Panc1 (cell line): ENCODE data around the gene ZNF620. TPM values are rescaled to one million over a fixed set of nuclear protein-coding genes. Genes with fewer than 3 reads are reported as not detected.

Experiments
- ATAC-seq: fragments of 200-7000 bp; cut with Tn5 transposase; 2 replicates; pipeline ENCODE4 v1.9.1; 2020; ENCODE audit warnings: mild to moderate bottlenecking, moderate library complexity
- BruUV-seq: library from RNA; stranded (reverse); fragments of 400-500 nt; replicated peaks from 2 replicates; lab custom pipeline; 2021; lab: Mats Ljungman, UMichigan
- CTCF ChIA-PET: fragments of 300-600 bp; sonication (Branson Sonifier 250); formaldehyde crosslinking; loops from one replicate; lab custom pipeline; 2022; ENCODE audit warnings: antibody characterized with exemption; lab: Charles Lee
- POLR2A ChIA-PET: fragments of 300-600 bp; sonication (Branson Sonifier 250); formaldehyde crosslinking; loops from one replicate; lab custom pipeline; 2022; ENCODE audit warnings: antibody characterized with exemption; lab: Charles Lee
- DNase-seq: peaks from one replicate; pipeline ENCODE4 v3.0.0-alpha.2; 2010; ENCODE audit warnings: low read depth, low spot score
- H3K27ac ChIP-seq: 2 replicates; pipeline ENCODE4 v1.5.1; 2011; ENCODE audit warnings: mild to moderate bottlenecking, low read length, inconsistent platforms
- H3K27me3 ChIP-seq: fragments of 200-500 bp; sonication (Bioruptor generic); 2 replicates; pipeline ENCODE4 v1.6.0; 2014; ENCODE audit warnings: low read length, inconsistent platforms; ENCODE audit not compliant: control insufficient read depth, insufficient read depth
- H3K36me3 ChIP-seq: fragments of 200-500 bp; sonication (Bioruptor generic); 2 replicates; pipeline ENCODE4 v1.5.1; 2014; ENCODE audit warnings: inconsistent platforms, mild to moderate bottlenecking, low read length, moderate library complexity; ENCODE audit not compliant: control insufficient read depth, insufficient read depth
- H3K4me1 ChIP-seq: 2 replicates; pipeline ENCODE4 v1.5.1; 2011; ENCODE audit warnings: inconsistent platforms, mild to moderate bottlenecking, low read length, moderate library complexity; ENCODE audit not compliant: control insufficient read depth, insufficient read depth
- H3K4me3 ChIP-seq, 2 experiments: 2 replicates each; pipeline ENCODE4 v1.5.1; 2011 to 2012; ENCODE audit warnings: low read depth in 2 of 2, low read length in 2 of 2, mild to moderate bottlenecking in 2 of 2, inconsistent platforms in 1 of 2, moderate library complexity in 1 of 2
- H3K9me3 ChIP-seq: fragments of 200-500 bp; sonication (Bioruptor generic); 2 replicates; pipeline ENCODE4 v1.5.1; 2014; ENCODE audit warnings: low read depth, mild to moderate bottlenecking, inconsistent platforms, low read length, moderate library complexity; ENCODE audit not compliant: control insufficient read depth, insufficient read depth
- CTCF ChIP-seq: fragments of 450-650 bp; IDR thresholded peaks from 2 replicates; pipeline ENCODE4 v1.5.1; 2017; ENCODE audit warnings: mild to moderate bottlenecking
- POLR2AphosphoS5 ChIP-seq: IDR thresholded peaks from 2 replicates; pipeline ENCODE4 v1.6.1; 2012; ENCODE audit warnings: mild to moderate bottlenecking, low read depth, low read length, moderate library complexity
- REST ChIP-seq, 2 experiments: IDR thresholded peaks; 2 replicates each; pipeline ENCODE4 v1.6.1; 2011 to 2012; ENCODE audit warnings: low read depth in 2 of 2, control low read depth in 1 of 2, low read length in 1 of 2, mild to moderate bottlenecking in 1 of 2, moderate library complexity in 1 of 2; ENCODE audit not compliant: insufficient read depth in 1 of 2
- SIN3A ChIP-seq: IDR thresholded peaks from 2 replicates; pipeline ENCODE4 v1.6.1; 2012; ENCODE audit warnings: low read depth, mild to moderate bottlenecking, low read length, moderate library complexity, borderline replicate concordance; ENCODE audit not compliant: insufficient read depth
- TCF7L2 ChIP-seq: IDR thresholded peaks from 2 replicates; pipeline ENCODE4 v1.6.1; 2011; ENCODE audit warnings: mild to moderate bottlenecking, low read depth, low read length, inconsistent platforms
- in situ Hi-C: cut with HindIII; loops from 2 replicates; pipeline ENCODE4 v1.10.0; 2016; ENCODE audit warnings: low sequenced_read_pairs, low pct_unique_long_range_greater_than_20kb
- intact Hi-C: fragments of 100-400 bp; cut with micrococcal nuclease; formaldehyde crosslinking; loops from one replicate; pipeline ENCODE4 v1.10.0; 2022; ENCODE audit not compliant: unreplicated experiment
- total RNA-seq: library from RNA; stranded (reverse); gene quantifications from one replicate; pipeline ENCODE4 v1.2.1, GENCODE V29; 2021; ENCODE audit not compliant: unreplicated experiment

Gene ZNF620
- total RNA-seq, 1 experiment from 2014 or later = 1.3 TPM

GRCh38 chr3:40524568-40525285 is 18.9 kb downstream of the ZNF620 start, which contains the start of gene ZNF621:
Gene ZNF621 (plus strand): TSS chr3:40524960. CDS start chr3:40525841, 881 bp downstream.
- ATAC-seq = peak; percentile 99
- no TSS peak for BruUV-seq

GRCh38 chr3:40528426-40528825 is 22.6 kb downstream of the ZNF620 start:
- Histone ChIP-seq H3K4me3 (no peak overlapping the region), H3K27me3 (no peaks in the 10 kb centered on the region), H3K9me3 (peaks cover 19% of the 10 kb centered on the region; the same call in 1 of the 2 replicates), H3K4me1 (0 out of 2 replicates have a peak, but pooled peaks cover 4% of the 10 kb centered on the region), H3K36me3 (no peaks in the 10 kb centered on the region; the same call in 1 of the 2 replicates), H3K27ac (no peak overlapping the region)
- ATAC-seq = no peak
- no peak for DNase-seq
- intact Hi-C loops = no loop called here
- ChIA-PET POLR2A (no interaction called here), CTCF (no interaction called here)
- no TSS peak for BruUV-seq
- in situ Hi-C loops = no loop called here
- TF ChIP-seq SIN3A = no peak
- no peak for TF ChIP-seq REST (IDR thresholded peaks at IDR 0.05; ENCODE audit: insufficient read depth in 1 of 2, low read depth in 2 of 2, low read length in 1 of 2)
- no peak for TF ChIP-seq TCF7L2
- no peak for TF ChIP-seq CTCF

More at GRCh38 chr3:40524568-40525285, 18.9 kb downstream of the ZNF620 start, which contains the start of gene ZNF621:
- DNase-seq = no peak
- no peaks in the 10 kb centered on the region for H3K27me3 ChIP-seq
- H3K36me3 ChIP-seq = no peaks in the 10 kb centered on the region; the same call in 1 of the 2 replicates
- H3K27ac ChIP-seq = peak within 1 kb of the TSS; percentile 92
- POLR2A ChIA-PET = no interaction called here
- CTCF ChIA-PET = no interaction called here
- no peaks in the 10 kb centered on the region for H3K9me3 ChIP-seq
- TF ChIP-seq REST (IDR thresholded peaks at IDR 0.05; ENCODE audit: insufficient read depth in 1 of 2, low read depth in 2 of 2, low read length in 1 of 2) (no peak), SIN3A (peak; percentile 44; the same call in 1 of the 2 replicates), POLR2AphosphoS5 (peak; percentile 87), CTCF (no peak), TCF7L2 (no peak; the same call in 1 of the 2 replicates)
- H3K4me3 ChIP-seq = peak within 1 kb of the TSS; percentile 76 to 90
- H3K4me1 ChIP-seq = 0 out of 2 replicates have a peak, but pooled peaks cover 4% of the 10 kb centered on the region
- intact Hi-C loops = no loop called here
- in situ Hi-C loops = no loop called here
